Germinal center (tissue), 1 donor: ENCODE measurements around the gene EEFSEC.

ENCODE experiments used
- DNase-seq: peaks from one replicate; pipeline ENCODE4 v3.0.0; 2012; ENCODE audit warnings: mixed read lengths, low spot score

The EEFSEC gene

DNA sequence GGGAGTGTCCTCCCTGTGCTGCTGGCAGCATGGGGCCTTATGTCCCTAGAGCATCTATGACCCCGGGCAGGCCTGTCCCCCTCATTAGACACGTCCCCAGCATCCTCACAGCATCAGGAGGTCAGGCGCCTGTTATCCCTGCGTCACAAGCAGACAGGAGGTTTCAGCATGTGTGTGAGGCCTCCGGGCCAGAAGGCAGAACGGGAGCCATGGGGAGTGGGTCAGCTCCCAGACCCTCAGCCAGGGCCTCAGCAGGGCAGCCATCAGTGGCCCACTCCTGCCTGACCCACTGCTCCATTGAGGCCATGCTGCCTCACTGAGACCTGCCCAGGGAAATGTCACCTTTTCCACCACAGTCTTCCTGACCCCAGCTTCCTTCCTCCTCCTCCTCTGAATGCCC lies 241.8 kb downstream of the EEFSEC start:
- no peak for DNase-seq

- DNase-seq: no peak
These were observed 242.3 kb downstream of the EEFSEC start for GRCh38 chr3:128395500-128396162.

- DNase-seq: no peak
These were observed 244.2 kb downstream of the EEFSEC start for GRCh38 chr3:128397484-128397883.

GRCh38 chr3:128398586-128398985 lies 245.3 kb downstream of the EEFSEC start:
- DNase-seq: no peak

DNA sequence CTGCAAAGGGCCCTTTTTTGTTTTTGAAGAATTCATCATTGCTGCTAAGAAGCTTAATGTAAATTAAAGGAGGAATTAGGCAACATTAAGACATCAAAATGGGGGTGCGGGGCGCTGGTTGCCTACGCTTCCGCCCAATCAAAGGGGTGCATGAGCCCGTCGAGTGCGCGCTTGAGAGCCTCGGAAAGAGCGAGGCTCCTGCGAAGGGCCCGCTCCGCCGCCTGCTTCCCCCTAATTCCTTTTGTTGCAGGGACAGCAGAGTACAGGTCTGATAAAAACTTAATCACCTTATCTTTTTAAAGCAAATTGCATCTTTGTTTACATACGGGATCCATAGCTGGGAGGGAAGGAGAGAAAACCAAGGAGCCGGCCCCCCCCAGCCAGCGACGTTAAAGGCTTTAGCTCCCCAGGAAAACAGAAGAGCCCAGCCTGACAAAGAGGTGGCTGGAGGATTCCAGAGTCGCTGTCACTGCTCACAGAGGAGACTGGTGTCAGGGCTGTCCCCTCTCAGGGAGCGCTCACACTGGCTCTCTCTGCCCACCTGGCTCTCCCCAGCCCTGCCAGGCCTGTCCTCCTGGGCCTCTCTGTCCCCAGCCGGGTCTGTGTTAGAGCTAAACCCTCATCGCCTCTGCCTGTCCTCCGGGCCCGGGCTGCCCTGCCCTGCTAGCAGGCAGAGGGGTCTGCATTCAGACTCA lies 246.1 kb downstream of the EEFSEC start:
- no peak for DNase-seq

DNA sequence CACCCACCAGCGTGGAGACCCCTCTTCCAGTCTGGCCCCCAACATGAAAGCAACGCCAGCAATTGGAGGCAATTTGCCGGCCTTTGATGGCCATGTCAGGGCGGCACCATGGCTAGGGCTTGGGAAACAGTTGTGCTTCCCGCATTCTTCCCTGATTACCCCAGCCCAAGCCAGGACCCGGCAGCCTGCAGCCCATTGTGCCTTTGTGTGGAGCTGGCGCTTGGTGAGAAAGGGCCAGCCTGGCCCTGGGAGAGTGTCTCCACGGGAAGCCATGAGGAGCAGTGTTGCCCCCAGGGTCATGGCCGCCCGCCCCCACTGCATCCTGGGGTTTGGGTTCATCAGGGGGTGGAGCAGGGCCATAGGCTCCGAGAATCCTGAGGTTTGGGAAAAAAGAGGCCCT lies 247.4 kb downstream of the EEFSEC start:
- DNase-seq: no peak

DNA sequence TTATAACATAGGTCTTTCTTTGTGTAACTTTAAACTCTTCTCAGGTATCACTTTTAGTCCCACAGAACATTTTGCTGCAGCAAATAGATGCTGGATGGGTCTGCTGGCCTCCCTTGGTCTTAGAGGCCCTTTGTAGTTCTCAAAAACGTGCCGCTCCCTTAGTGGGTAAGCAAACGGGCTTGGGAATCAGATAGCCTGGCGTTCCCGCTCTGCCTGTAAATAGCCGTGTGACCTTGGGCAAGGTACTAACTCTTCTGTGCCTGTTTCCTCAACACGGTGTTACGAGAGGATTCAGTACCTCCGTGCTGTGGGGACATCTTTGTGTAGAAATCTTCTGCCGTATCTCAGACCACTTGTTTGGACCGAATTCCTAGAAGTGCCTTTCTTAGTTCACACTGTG lies 249.0 kb downstream of the EEFSEC start:
- DNase-seq: no peak

- no peak for DNase-seq
These were observed 249.7 kb downstream of the EEFSEC start for GRCh38 chr3:128402998-128403397.

DNA sequence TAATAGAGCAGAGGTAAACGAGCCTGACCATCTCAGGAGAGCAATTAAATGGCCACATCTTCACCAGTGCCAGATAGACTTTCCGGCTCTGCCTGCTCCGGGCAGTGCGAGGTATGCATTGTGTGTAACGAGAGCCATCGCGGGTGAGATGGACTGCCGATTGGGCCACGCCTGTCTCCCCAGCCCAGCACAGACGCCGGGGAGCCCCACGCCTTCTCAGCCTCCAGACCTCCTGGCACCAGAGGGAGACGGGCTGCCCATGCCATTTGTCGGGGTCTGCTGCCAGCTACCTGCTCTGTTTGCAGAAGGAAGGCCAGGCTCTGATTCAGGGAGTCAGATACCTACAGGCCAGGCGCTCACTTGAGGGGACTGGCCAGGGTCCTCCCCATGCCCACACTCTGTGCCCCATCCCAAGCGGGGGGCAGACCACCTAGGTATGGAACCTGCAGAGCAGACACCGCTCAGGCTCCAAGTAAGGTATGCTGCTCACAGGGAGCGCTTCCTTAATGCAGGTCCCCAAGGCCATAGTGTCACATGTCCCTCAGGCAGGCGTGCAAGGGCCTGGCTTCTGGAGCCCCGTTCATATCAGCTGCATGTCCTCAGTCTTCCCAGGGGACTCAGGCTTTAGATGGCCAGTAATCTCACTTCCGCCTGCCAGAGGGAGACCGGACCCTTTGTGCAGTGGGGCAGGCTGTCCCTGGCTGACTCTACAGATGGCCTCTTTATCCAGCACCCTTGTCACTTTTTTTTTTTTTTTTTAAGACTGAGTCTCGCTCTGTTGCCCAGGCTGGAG lies 251.2 kb downstream of the EEFSEC start:
- no peak for DNase-seq

DNA sequence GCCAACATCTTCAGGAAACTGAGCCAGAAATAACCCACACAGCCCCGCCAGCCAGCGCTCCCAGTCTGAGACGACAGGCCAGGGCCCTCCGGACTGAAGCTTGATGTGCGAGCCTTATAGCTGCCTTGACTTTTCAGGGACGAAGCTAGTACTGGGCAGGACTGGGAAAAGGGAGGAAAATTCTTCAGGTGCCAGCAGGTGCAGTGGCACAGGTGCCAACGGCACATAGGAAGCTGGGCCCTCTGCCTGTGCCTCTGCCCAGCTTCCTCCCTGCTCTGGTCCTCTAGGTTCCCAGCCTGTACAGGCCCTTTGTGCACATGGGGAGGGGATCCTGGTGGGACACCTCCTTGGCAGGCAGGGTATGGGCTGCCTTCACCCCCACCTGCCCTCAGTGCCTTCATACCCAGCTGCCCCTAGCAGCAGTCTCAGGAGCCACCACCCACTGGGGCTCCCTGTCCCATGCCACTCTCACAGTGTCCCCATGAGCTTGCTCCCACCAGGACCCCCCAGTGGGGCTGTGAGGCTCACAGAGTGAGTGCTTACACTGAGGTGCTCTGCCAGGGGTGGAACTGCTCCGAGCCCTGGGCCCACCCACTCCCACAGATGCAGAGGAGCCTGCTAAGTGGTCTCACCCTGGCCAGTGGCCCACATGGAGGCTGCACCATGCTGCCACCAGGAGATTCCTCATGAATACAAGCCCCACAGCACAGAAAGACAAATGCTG lies 252.4 kb downstream of the EEFSEC start:
- no peak for DNase-seq

DNA sequence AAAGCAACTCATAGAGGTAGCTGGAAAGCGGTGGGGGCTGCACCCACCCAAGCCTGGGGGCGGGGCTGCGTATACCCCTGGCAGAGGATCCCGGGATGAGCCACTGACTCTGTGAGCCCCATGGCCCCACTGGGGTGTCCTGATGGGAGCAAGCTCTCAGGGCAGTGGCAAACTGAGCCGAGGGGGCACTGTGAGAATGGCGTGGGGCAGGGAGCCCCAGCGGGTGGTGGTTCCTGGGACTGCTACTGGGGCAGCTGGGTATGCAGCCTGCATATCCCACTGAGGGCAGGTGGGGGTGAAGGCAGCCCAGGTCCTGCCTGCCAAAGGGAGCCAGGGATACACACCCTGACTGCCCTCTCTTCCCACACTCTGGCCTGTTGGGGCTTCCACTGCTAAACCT lies 254.0 kb downstream of the EEFSEC start:
- DNase-seq: no peak

- no peak for DNase-seq
These were observed 254.9 kb downstream of the EEFSEC start for GRCh38 chr3:128408012-128408692.

DNA sequence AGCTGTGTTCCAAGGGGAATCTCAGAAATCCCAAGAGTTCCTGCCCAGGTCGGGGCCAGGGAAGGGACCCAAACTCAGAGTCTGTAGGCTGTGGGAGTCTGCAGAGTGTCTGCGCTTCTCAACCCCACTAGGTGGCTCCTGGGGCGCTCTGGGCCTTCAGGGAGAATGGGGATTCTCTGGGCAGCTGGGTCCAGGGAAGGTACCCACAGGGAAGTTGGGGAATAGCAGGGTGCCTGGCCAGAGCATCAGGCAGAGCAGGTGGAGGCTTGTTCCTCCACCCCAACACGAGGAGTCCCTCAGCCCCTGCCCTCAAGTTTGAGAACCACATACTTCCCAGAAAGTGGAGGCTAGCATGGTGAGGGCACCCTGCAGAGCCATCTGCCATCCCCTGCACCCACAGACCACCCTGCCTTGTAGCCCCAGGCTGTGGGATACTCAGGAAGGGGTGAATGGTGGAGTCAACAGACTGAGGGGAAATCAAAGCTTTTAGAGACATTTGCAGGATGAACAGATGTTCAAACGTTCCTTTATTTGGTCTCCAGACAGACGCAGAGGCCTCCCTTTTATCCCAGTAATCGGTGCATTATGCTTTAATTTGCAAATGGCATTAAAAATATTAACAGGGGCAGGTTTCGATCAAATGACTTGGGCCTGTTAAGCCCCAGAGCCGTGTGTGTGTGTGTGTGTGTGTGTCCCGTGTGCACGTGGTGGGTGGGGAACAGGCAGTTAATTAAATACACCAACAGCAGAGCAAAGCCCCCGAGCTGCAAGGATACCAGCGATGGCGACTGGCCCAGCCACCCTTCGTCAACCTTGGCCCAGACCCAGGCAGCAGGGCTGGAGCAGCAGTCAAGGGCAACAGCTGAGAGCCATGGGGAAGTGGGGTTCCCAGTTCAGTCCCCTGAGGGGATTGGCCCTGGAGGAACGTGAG lies 255.7 kb downstream of the EEFSEC start:
- no peak for DNase-seq

GRCh38 chr3:128409624-128410581 lies 256.6 kb downstream of the EEFSEC start:
- DNase-seq: no peak

DNA sequence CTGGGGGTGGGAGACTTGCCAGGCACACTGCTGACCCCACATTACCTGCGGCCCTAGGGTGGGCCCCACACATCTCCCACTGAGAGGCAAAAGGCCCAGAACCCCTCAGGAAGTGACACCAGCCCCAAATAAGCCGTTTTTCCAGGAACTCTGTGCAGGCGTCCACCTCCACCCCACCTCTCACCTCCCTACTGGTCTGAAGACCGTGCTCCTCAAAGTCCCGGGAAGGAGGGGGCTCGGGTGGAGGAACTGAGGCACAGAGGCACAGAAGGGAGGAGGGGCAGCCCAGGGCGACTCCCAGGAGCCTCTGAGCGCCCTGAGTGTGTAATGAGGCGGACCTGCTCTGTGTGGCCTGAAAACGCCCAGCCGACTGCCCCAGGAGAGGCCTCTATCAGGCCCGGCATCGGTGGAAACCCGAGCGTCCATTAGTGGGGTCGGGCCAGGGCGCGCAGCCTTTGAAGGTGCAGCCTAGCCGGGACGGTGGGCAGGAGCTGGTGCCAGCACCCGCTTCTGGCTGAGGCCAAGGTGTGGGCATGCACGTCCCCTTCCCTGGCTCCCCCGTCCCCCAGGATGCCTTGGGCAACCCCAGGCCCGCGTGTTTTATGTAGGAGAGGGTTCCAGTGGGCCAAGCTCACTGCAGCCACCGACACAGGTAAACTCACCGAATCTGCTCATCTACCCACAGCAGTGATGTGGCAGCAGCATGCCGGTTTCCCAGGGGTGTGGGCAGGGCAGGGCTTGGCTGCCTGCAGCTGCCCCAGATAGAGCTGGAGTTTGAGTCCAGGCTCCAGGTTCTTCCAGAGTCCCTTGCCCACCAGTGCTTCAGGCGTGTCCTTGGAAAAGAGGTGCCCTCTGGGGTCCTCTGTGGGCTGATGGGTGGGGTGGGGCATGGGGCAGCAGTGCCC lies 257.6 kb downstream of the EEFSEC start:
- no peak for DNase-seq

DNA sequence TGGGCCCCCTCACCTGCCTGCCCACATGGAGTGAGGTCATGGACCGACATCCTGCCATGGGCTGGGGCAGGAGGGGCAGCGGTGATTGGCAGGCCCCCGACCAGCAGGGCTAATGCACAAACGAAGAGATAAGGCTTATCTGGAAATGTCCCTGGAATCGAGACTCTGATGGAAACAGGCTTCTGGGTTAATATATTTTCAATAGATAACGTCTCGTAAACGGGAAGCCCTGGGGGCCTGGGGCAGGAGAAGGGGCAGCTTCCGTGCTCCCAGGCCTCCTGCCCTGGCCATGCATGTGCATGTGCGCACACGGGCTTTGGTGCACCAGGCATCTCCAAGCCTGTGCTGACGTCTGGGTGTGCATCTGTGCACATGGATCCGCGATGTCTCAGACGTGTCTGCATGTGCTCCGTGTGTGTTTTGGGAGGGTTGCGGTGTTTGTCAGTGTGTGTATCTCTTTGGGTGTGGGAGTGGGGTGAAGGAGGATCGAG lies 258.3 kb downstream of the EEFSEC start:
- no peak for DNase-seq

DNA sequence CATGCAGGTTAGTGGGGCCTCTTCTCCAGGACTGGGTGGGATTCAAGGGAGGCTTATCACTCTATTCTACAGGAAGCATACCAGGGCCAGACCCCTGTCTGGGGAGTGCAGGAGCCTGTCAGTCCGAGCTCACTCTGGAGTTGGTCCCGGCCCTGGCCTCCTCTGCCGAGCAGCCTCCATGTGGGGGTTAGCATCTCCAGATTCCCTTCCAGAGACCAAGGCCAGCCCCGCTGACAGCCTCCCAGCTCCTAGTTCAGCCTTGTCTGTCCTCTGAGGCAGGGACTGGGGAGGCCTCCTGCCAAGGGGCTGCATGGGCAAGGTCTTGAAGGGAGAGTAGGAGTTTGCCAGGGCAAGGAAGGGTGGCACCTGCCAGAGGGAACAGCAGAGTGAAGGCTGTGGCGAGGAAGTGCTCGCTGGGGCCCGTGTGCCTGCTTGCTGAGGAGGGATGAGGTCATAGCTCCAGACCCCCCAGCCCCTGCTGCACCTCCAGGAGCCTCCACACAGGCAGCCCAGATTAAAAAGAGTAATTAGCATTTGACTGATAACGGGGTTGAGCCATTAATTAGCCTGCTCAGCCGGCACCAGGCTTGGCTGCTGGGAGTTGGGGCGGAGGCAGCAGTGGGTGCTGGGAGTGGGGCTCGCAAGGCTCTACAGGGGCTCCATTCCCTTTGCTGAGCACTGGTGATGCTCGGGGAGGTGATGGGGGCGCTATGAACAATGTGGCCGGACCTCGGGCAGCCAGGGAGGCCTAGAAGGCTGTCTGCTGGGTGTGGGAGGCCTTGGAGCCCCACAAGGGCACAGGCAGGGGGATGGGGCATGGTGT lies 259.1 kb downstream of the EEFSEC start:
- no peak for DNase-seq
